Caki2 (cell line): ENCODE results near the gene LCE2D. TPM values are rescaled to one million over a fixed set of nuclear protein-coding genes. Genes with fewer than 3 reads are reported as not detected.
A peak's percentile ranks its signal among the peaks of the same experiment; 100 is the strongest.
"Not testable (repeated sequence)": the region's sequence is repeated elsewhere in the genome, so short reads cannot be mapped to it uniquely, and the experiment has no call there.

Experiments
- DNase-seq: peaks from one replicate; pipeline ENCODE4 v3.0.0-alpha.2; 2015; ENCODE audit warnings: low read depth
- in situ Hi-C: cut with HindIII; loops from 2 replicates; pipeline ENCODE4 v1.10.0; 2016; ENCODE audit warnings: low sequenced_read_pairs, low pct_unique_long_range_greater_than_20kb, mixed read lengths
- total RNA-seq: library from RNA; depleted of rRNA; stranded (reverse); fragments of >200 nt; shearing (Covaris generic); gene quantifications from 2 replicates; pipeline ENCODE4 v1.2.3, GENCODE V29; 2014; ENCODE audit warnings: low replicate concordance; rRNA removed

Gene LCE2D
- not detected in 2 replicates for total RNA-seq

GRCh38 chr1:152663098-152663497, at the start of gene LCE2D:
Gene LCE2D (plus strand): TSS chr1:152663380. CDS start chr1:152664106, 726 bp downstream.
- no peak for DNase-seq
- in situ Hi-C loops = no loop called here

- in situ Hi-C loops = no loop called here
- DNase-seq = no peak
Measured at GRCh38 chr1:152613511-152613910, 49.7 kb upstream of the LCE2D start, which contains the start of gene LCE3B. Gene LCE3B (plus strand): TSS chr1:152613811. CDS start chr1:152613811, 0 bp downstream.

- DNase-seq = no peak
- in situ Hi-C loops = no loop called here
Measured at GRCh38 chr1:152621993-152622392, 41.2 kb upstream of the LCE2D start.

GRCh38 chr1:152622803-152623202, 40.4 kb upstream of the LCE2D start, which contains the start of gene LCE3A:
Gene LCE3A (minus strand): TSS chr1:152623103. CDS start chr1:152623103, 0 bp downstream.
- in situ Hi-C loops = no loop called here
- DNase-seq = no peak

GRCh38 chr1:152623203-152623844, 39.9 kb upstream of the LCE2D start:
- in situ Hi-C loops = no loop called here
- DNase-seq = no peak

- in situ Hi-C loops = no loop called here
Measured at GRCh38 chr1:152626744-152627143, 36.4 kb upstream of the LCE2D start.

GRCh38 chr1:152630596-152630995, 32.6 kb upstream of the LCE2D start:
- DNase-seq = no peak
- in situ Hi-C loops = no loop called here

More at GRCh38 chr1:152626744-152627143, 36.4 kb upstream of the LCE2D start:
- no peak for DNase-seq

- no peak for DNase-seq
- in situ Hi-C loops = no loop called here
Measured at GRCh38 chr1:152640351-152640750, 22.8 kb upstream of the LCE2D start.

GRCh38 chr1:152643945-152644344, 19.2 kb upstream of the LCE2D start:
- DNase-seq = no peak
- in situ Hi-C loops = no loop called here

- in situ Hi-C loops = no loop called here
- no peak for DNase-seq
Measured at GRCh38 chr1:152645146-152645545, 18.0 kb upstream of the LCE2D start.

GRCh38 chr1:152646656-152647055, 16.5 kb upstream of the LCE2D start:
- DNase-seq = no peak
- in situ Hi-C loops = no loop called here

GRCh38 chr1:152654110-152654509, 9.1 kb upstream of the LCE2D start:
- in situ Hi-C loops = no loop called here
- DNase-seq = peak; percentile 50

GRCh38 chr1:152656459-152656858, 6.7 kb upstream of the LCE2D start:
- no peak for DNase-seq
- in situ Hi-C loops = no loop called here

- DNase-seq = no peak
- in situ Hi-C loops = no loop called here
Measured at GRCh38 chr1:152657677-152658076, 5.5 kb upstream of the LCE2D start.

- in situ Hi-C loops = no loop called here
- DNase-seq = no peak
Measured at GRCh38 chr1:152658649-152659048, 4.5 kb upstream of the LCE2D start.

GRCh38 chr1:152666171-152666570, 3.0 kb downstream of the LCE2D start:
- DNase-seq, in situ Hi-C loops: not testable (repeated sequence)

- DNase-seq = no peak
- in situ Hi-C loops = no loop called here
Measured at GRCh38 chr1:152667648-152668047, 4.5 kb downstream of the LCE2D start.

- in situ Hi-C loops = no loop called here
- DNase-seq = no peak
Measured at GRCh38 chr1:152673016-152673415, 9.8 kb downstream of the LCE2D start.

- DNase-seq, in situ Hi-C loops: not testable (repeated sequence)
Measured at GRCh38 chr1:152674983-152675382, 11.8 kb downstream of the LCE2D start, which contains the start of gene LCE2C. Gene LCE2C (plus strand): TSS chr1:152675279. CDS start chr1:152676016, 737 bp downstream.

- in situ Hi-C loops = no loop called here
- DNase-seq = no peak
Measured at GRCh38 chr1:152679459-152679858, 16.3 kb downstream of the LCE2D start.
